Amniotic stem cell (primary cell): ENCODE measurements around the gene RUNX1.

Experiments used
- DNase-seq: peaks from one replicate; lab custom pipeline; 2025; lab: John Stamatoyannopoulos, UW

RUNX1 gene

DNA sequence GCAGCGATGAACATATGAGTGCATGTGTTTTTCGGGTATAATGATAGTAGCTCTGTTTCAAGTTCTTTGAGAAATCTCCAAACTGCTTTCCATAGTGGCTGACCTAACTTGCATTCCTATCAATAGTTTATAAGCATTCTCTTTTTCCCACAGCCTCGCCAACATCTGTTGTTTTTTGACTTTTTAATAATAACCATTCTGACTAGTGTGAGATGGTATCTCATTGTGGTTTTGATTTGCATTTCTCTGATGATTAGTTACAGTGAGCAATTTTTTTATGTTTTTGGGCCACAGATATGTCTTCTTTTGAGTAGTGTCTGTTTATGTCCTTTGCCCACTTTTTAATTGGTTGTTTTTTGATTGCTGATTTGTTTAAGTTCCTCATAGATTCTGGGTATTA is 10.6 kb upstream of the RUNX1 start:
- no peak for DNase-seq

GRCh38 chr21:35058058-35058457 is 9.0 kb upstream of the RUNX1 start:
- DNase-seq = no peak

DNA sequence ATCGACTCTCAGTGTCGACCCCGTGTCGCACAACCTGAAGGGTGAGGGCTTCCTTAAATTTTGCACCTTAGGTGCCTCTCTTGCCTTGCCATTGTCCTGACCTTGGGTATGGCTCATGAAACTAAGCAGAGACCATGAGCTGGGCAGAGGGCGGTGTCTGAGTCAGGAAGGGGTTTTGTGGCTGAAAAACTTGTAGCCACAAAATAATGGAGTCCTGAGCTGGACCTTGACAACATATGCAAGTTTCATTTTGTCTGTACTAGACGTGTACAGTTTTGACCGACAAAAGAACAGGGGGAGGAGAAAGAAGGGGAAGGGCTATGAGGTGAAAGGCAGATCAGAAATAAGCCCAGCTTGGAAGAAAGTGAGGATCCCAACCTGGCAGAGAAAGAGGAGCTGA is 8.3 kb upstream of the RUNX1 start:
- DNase-seq = no peak

DNA sequence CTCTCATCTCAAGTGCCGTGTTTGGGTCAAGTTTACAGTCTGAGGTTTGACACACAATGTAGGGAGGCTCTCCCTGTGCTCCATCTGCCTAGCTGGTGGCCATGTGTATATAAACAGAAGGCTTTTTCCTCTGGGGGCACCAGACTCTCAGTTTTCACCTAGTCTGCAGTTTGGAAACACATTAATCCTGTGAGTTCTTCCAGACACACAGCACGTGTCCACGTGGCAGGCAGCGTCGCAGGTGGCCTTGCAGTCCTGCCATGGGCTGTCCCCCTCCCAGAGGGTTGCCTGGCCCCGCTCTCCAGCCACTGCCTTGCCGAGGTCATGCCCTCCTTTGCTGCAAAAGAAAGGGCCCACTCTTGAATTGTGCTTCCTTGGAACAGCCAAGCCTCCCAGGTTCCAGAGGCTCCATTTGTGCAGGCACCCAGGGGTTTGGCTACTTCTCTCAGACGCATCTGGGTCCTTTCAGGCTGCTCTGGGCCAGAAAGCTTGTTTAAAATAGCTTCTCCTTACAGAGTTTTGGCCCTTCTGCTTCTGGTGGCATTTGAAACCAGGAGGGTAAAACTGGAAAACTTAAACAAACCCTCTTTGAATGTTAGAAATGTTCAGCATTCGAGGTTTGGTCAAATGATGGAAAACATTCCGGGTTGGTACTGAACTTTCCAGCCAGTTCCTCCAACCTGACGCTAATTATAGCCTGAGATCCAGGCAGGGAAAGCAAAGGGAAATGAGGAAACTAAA is 4.4 kb upstream of the RUNX1 start:
- no peak for DNase-seq

GRCh38 chr21:35052801-35053200 is 3.7 kb upstream of the RUNX1 start:
- no peak for DNase-seq

GRCh38 chr21:35051287-35051818 is 2.3 kb upstream of the RUNX1 start:
- no peak for DNase-seq

- DNase-seq = no peak
Measured at GRCh38 chr21:35050348-35051286, 1.5 kb upstream of the RUNX1 start.

DNA sequence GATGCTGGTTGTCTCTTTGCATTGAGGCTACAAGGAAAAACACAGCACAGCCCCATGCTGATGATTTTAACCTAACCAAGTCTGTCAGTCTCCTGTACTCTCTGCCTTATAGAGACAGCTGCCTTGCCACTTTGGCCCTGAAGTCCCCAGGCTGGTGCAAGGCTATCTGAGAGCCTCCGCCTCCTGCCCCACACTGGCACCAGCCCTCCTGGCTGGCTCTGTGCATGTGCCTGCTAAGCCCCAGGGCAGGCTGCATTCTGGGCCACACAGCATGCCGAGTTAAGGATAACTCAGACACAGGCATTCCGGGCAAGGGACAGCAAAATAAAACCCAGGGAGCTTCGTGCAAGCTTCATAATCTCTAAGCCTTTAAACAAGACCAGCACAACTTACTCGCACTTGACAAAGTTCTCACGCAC is 910 bp downstream of the RUNX1 start:
- DNase-seq = no peak

- no peak for DNase-seq
Measured at GRCh38 chr21:35046880-35047229, 2.2 kb downstream of the RUNX1 start.

- no peak for DNase-seq
Measured at GRCh38 chr21:35046263-35046624, 2.9 kb downstream of the RUNX1 start.

GRCh38 chr21:35045542-35046262 is 3.4 kb downstream of the RUNX1 start:
- no peak for DNase-seq

GRCh38 chr21:35044770-35045541 is 4.1 kb downstream of the RUNX1 start:
- no peak for DNase-seq

DNA sequence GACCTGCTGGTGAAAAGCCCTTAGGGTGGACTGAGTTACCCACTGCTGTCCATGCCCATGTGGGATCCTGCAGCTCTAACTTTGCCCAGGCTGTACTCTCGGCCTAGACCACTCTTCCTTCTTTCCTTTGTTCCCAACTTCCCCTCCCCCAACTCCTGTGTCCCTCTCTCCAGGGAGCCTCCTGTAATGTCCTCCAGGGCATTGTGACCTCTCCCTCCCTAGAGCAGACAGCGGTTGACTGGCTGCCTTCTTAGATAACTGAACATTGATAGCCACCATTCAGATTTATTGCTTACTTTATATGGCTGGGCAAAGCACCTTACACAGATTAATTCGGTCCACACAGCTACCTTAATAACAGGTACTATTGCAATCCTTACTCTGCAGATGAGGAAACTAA is 5.0 kb downstream of the RUNX1 start:
- no peak for DNase-seq

DNA sequence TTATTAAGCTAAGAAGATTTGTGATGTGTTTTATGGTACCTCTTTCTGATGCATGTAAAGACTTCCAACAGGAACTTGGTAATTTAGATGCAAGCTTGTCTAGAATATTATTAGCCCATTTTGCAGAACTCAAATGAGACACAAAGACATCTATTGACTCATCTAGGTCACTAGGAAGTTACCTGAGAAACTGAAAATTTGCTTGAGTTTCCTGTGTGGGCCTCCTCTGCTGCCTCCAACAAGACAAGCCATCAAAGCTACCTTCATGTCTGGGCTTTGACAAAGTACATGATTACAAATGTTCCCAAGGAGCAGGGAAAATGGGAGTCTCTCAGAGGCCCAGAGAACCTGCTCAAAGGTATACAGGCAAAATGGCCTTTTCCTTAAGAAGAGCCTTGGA is 5.6 kb downstream of the RUNX1 start:
- no peak for DNase-seq

DNA sequence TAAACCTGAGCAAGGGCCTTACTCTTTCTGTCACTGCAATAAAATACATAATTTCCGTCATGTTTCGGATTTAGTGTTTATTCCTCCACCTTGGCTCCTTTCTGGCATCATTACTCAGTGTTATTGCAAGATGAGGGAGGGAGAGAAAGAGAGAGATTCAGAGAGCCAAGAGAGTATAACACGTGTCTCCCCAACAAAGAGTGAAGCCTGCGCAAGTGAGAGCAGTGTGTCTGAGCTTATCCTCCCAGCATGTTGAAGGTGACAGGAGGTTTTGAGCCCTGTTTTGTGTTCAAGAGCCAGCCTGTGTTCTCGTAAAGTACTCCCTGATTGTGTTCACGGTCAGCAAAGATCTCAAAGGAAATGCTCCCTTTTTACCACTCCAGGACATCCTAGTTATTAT is 6.3 kb downstream of the RUNX1 start:
- DNase-seq = no peak

DNA sequence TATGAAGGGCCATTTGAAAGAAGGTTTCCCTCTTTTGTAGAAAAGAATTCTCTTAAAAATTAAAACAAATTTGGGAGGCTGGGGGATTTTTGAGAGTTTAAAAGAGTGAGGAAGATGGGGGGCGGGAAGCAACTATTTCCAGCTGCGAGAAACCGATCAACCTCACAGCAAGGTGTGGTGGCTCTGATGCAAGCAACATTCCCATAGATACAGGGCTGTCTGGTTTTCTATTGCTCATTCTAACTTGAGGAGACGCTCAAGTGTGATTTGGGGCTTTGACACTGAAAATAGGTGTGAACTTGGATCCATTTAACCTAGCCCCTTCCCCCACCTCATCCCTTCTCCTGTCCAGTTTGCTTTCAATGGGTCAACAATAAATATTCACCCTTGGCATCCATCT is 7.2 kb downstream of the RUNX1 start:
- no peak for DNase-seq

DNA sequence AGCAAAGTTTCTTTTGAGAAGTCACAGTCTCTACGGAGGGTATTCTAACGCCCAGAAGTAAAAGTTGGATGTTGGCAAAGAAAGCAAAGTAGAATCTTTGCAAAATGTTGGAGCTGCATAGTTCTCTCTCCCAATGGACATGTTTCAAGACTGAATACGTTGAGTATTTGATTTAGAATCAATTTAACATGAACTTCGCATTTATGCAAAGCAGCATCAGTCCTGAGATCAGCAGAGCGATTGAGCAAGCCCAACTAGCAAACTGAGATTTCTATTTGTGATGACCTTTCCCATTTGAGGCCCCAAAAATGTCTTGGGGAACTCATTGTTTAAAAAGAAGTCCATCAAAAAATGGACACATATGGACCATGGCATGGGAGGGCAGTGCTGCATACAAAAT is 8.0 kb downstream of the RUNX1 start:
- DNase-seq = no peak

DNA sequence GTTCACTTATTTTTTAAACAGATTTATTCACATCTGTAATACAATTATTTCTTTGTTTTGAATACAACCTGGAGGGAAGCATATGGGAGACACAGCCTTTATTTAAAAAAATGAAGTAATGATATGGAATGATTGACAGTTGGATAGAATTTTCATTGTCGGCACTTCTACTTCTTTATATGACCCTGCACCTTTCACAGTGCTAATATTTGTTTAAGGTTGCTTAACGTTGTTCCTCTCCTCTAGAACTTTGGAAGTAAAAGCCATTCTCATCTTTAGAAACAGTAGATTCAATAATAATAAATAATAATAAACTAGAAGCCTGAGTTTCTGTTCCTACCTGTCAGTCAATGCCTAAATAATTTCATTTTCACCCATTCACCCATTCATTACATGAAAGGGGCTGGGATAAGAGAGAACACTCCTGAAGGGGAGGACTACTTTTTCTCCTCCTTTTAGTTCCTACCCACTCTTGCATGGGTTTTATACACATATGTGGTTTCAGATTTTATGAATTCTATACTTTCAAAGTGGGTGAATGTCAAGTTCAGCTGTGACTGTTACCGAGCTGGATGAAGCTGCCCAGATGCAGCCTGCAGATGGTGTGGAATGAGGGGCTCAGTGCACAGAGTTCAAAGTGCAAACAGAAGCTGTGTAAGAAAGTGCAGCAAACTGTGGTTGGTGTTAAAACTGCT is 9.4 kb downstream of the RUNX1 start:
- DNase-seq = no peak

DNA sequence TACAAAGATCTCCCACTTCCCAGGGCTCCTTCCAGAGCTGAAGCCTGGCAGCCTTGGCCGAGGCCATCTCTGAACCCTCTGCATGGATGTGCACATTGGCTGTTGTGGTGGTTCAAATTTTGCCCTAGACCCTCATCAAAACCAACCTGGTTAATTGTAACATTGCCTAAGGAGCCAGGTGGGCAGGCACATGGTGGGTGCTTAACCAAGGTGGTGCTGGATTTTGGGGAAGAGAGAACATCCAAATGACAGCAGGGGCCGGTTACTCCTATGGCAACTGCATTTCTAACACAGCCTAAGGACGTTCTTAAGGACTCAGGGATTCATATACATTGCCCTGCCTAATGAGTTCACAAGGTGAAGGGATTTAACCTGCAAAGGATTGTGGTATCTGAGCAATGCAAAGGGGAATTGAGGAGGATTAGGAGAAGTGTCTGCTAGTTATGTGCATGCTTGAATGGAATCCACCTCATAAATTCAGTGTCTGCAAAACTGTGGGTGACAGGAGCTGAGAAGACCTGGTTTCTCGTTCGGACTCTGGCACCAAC is 10.3 kb downstream of the RUNX1 start:
- no peak for DNase-seq

DNA sequence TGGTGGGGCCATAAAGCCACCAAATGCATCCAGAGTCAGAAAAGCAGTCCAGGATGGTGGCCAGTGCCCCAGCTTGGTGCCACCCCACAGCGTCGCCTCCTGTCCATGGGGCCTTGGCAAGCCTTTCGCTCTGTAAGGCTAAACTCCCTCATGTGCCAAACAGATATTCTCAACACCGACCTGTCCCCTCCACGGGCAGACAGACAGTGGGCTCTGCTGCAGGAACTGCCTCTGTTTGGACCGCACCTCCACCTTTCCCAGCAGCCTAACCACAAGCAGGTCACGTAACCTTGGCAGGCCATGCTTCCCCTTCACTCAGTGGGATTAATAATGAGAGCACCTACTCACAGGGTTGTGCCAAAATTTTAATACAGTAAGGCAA is 11.7 kb downstream of the RUNX1 start:
- no peak for DNase-seq
